ENCODE results near the gene PARP6. TPM values are rescaled to one million over a fixed set of nuclear protein-coding genes. Genes with fewer than 3 reads are reported as not detected.

Gene PARP6
- total RNA-seq, 1 experiment from 2014 or later: 110 TPM

DNA sequence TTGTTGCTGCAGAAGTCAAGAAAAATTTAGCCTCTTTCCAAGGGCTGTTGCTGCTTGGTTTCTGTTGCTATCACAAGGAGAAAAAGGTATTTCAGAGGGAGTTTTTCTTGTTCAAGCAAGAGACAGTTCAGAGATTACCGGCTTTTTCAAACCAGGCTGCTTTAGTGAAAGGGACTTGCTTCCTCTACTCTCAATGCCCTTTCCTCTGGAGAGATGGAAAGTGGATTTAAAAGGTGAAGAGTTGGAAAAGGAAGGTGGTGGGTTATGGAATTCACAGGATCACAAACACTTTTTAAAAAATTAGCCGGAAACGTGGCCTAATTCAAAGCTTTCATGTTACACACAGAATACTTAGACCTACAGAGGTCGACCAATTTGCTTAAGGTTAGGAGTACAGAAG lies 1.1 kb downstream of the PARP6 start:
- Mint-ChIP-seq H3K9me3 (ENCODE audit: low read depth, unreplicated experiment) (no peaks in the 10 kb centered on the region), H3K36me3 (ENCODE audit: insufficient read depth, unreplicated experiment) (peaks cover 39% of the 10 kb centered on the region), H3K27me3 (ENCODE audit: unreplicated experiment) (peaks cover 14% of the 10 kb centered on the region), H3K4me3 (ENCODE audit: low read depth, unreplicated experiment) (peak overlapping the region; percentile 89), H3K4me1 (ENCODE audit: low read depth, unreplicated experiment) (peaks cover 31% of the 10 kb centered on the region), H3K27ac (ENCODE audit: unreplicated experiment) (peak overlapping the region; percentile 73)
- no peak for DNase-seq
- TF ChIP-seq, protein P1, sequence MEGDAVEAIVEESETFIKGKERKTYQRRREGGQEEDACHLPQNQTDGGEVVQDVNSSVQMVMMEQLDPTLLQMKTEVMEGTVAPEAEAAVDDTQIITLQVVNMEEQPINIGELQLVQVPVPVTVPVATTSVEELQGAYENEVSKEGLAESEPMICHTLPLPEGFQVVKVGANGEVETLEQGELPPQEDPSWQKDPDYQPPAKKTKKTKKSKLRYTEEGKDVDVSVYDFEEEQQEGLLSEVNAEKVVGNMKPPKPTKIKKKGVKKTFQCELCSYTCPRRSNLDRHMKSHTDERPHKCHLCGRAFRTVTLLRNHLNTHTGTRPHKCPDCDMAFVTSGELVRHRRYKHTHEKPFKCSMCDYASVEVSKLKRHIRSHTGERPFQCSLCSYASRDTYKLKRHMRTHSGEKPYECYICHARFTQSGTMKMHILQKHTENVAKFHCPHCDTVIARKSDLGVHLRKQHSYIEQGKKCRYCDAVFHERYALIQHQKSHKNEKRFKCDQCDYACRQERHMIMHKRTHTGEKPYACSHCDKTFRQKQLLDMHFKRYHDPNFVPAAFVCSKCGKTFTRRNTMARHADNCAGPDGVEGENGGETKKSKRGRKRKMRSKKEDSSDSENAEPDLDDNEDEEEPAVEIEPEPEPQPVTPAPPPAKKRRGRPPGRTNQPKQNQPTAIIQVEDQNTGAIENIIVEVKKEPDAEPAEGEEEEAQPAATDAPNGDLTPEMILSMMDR (IDR thresholded peaks at IDR 0.05; ENCODE audit: unreplicated experiment): no peak
- TSS peak; percentile 59 for BruUV-seq (replicated peaks)
- CTCF ChIA-PET: no interaction called here
- intact Hi-C loops (cut with micrococcal nuclease; ENCODE audit: unreplicated experiment): loop anchor here (5.0 kb wide), 1 partner anchor 44 kb away; no protein-coding TSS in a partner anchor

- Mint-ChIP-seq H3K27ac (ENCODE audit: unreplicated experiment) (no peak overlapping the region), H3K4me3 (ENCODE audit: low read depth, unreplicated experiment) (no peak overlapping the region), H3K27me3 (ENCODE audit: unreplicated experiment) (no peaks in the 10 kb centered on the region), H3K9me3 (ENCODE audit: low read depth, unreplicated experiment) (no peaks in the 10 kb centered on the region), H3K4me1 (ENCODE audit: low read depth, unreplicated experiment) (peaks cover 31% of the 10 kb centered on the region), H3K36me3 (ENCODE audit: insufficient read depth, unreplicated experiment) (peaks cover 44% of the 10 kb centered on the region)
- intact Hi-C loops (cut with micrococcal nuclease; ENCODE audit: unreplicated experiment): loop anchor here (5.0 kb wide), 1 partner anchor 42 kb away; no protein-coding TSS in a partner anchor
- DNase-seq: no peak
- CTCF ChIA-PET: no interaction called here
- TF ChIP-seq, protein P1 (IDR thresholded peaks at IDR 0.05; ENCODE audit: unreplicated experiment): no peak
- BruUV-seq (replicated peaks): no TSS peak
Observed at GRCh38 chr15:72269739-72270138, 2.6 kb downstream of the PARP6 start.

- TF ChIP-seq, protein P1 (IDR thresholded peaks at IDR 0.05; ENCODE audit: unreplicated experiment): no peak
- intact Hi-C loops (cut with micrococcal nuclease; ENCODE audit: unreplicated experiment): no loop called here
- Mint-ChIP-seq H3K4me3 (ENCODE audit: low read depth, unreplicated experiment) (no peak overlapping the region), H3K27me3 (ENCODE audit: unreplicated experiment) (no peaks in the 10 kb centered on the region), H3K27ac (ENCODE audit: unreplicated experiment) (no peak overlapping the region), H3K4me1 (ENCODE audit: low read depth, unreplicated experiment) (peaks cover 2% of the 10 kb centered on the region), H3K9me3 (ENCODE audit: low read depth, unreplicated experiment) (no peaks in the 10 kb centered on the region), H3K36me3 (ENCODE audit: insufficient read depth, unreplicated experiment) (peaks cover 38% of the 10 kb centered on the region)
- no peak for DNase-seq
- CTCF ChIA-PET: interaction anchor here (1.1 kb wide), 1 partner anchor 8 kb away, joined by 3 read pairs; no protein-coding TSS in a partner anchor
- no TSS peak for BruUV-seq (replicated peaks)
Observed at GRCh38 chr15:72265031-72265430, 7.3 kb downstream of the PARP6 start.

GRCh38 chr15:72252663-72253299 lies 19.6 kb downstream of the PARP6 start:
- Mint-ChIP-seq H3K4me3 (ENCODE audit: low read depth, unreplicated experiment) (no peak overlapping the region), H3K4me1 (ENCODE audit: low read depth, unreplicated experiment) (no peaks in the 10 kb centered on the region), H3K9me3 (ENCODE audit: low read depth, unreplicated experiment) (no peaks in the 10 kb centered on the region), H3K36me3 (ENCODE audit: insufficient read depth, unreplicated experiment) (peaks cover 57% of the 10 kb centered on the region), H3K27ac (ENCODE audit: unreplicated experiment) (no peak overlapping the region), H3K27me3 (ENCODE audit: unreplicated experiment) (no peaks in the 10 kb centered on the region)
- no TSS peak for BruUV-seq (replicated peaks)
- intact Hi-C loops (cut with micrococcal nuclease; ENCODE audit: unreplicated experiment): no loop called here
- DNase-seq: no peak
- TF ChIP-seq, protein P1 (IDR thresholded peaks at IDR 0.05; ENCODE audit: unreplicated experiment): no peak
- CTCF ChIA-PET: no interaction called here
